Endothelial cell of umbilical vein (primary cell): ENCODE measurements around the gene RPL41. TPM values are rescaled to one million over a fixed set of nuclear protein-coding genes. Genes with fewer than 3 reads are reported as not detected.

ENCODE experiments used
- BruUV-seq: library from RNA; stranded (reverse); fragments of 400-500 nt; replicated peaks from 2 replicates; lab custom pipeline; 2021; lab: Mats Ljungman, UMichigan
- CTCF ChIA-PET: fragments of 300-600, 350-600 bp; sonication (Branson Sonifier 250); formaldehyde crosslinking; loops from one replicate; lab custom pipeline; 2021; ENCODE audit warnings: antibody characterized with exemption, inconsistent platforms; lab: Charles Lee
- POLR2A ChIA-PET: fragments of 300-600, 350-600 bp; sonication (Branson Sonifier 250); formaldehyde crosslinking; loops from one replicate; lab custom pipeline; 2021; ENCODE audit warnings: antibody characterized with exemption, inconsistent platforms; lab: Charles Lee
- DNase-seq: peaks from one replicate; pipeline ENCODE4 v3.0.0-alpha.2; 2011; ENCODE audit warnings: low read depth, low spot score
- FAIRE-seq: peaks from 2 replicates; lab custom pipeline; 2011; peaks lifted over from hg19 to GRCh38; lab: Jason Lieb, UNC
- H2AFZ ChIP-seq: 2 replicates; pipeline ENCODE4 v1.6.0; 2012; ENCODE audit warnings: low read depth, low read length, control low read depth, inconsistent platforms
- H3K27ac ChIP-seq: 2 replicates; pipeline ENCODE4 v1.5.1; 2011; ENCODE audit warnings: low read depth, mild to moderate bottlenecking, control low read depth, low read length, moderate library complexity; ENCODE audit not compliant: insufficient read depth
- H3K27me3 ChIP-seq, 2 experiments: 2 replicates each; pipeline versions ENCODE4 v1.6.0 to v1.6.1; 2011; ENCODE audit warnings: low read length in 2 of 2, mixed read lengths in 1 of 2; ENCODE audit not compliant: control insufficient read depth in 2 of 2, insufficient read depth in 2 of 2
- H3K36me3 ChIP-seq, 2 experiments: 2 replicates in 1 of 2; 3 replicates in 1 of 2; pipeline ENCODE4 v1.5.1; 2011; ENCODE audit warnings: low read length in 2 of 2, mild to moderate bottlenecking in 1 of 2, moderate library complexity in 1 of 2; ENCODE audit not compliant: control insufficient read depth in 2 of 2, insufficient read depth in 2 of 2; ENCODE audit errors: extremely low read depth in 1 of 2
- H3K4me1 ChIP-seq: 3 replicates; pipeline ENCODE4 v1.5.1; 2011; ENCODE audit warnings: mild to moderate bottlenecking, low read length; ENCODE audit not compliant: control insufficient read depth, insufficient read depth; ENCODE audit errors: extremely low read depth
- H3K4me2 ChIP-seq: 2 replicates; pipeline ENCODE4 v1.6.1; 2011; ENCODE audit warnings: low read length, control low read depth, mixed read lengths; ENCODE audit not compliant: insufficient read depth
- H3K4me3 ChIP-seq, 3 experiments: fragments of 200-600 bp in 1 of 3; sonication (generic), shearing (Covaris generic) in 1 of 3; replicated peaks in 1 of 3; 2 replicates each; pipeline ENCODE4 v1.5.1; 2011 to 2016; ENCODE audit warnings: control low read depth in 3 of 3, low read length in 3 of 3, mild to moderate bottlenecking in 2 of 3, inconsistent platforms in 1 of 3, low read depth in 1 of 3, moderate library complexity in 1 of 3; ENCODE audit not compliant: insufficient read depth in 1 of 3
- H3K79me2 ChIP-seq: 2 replicates; pipeline ENCODE4 v1.6.0; 2012; ENCODE audit warnings: low read length, inconsistent platforms; ENCODE audit not compliant: control insufficient read depth, insufficient read depth
- H3K9ac ChIP-seq: replicated peaks from 2 replicates; pipeline ENCODE3; 2011; ENCODE audit warnings: low read length, control low read depth; ENCODE audit not compliant: insufficient read depth; ENCODE audit errors: extremely low read depth
- H3K9me1 ChIP-seq: replicated peaks from 3 replicates; pipeline ENCODE4 v1.6.0; 2011; ENCODE audit warnings: mild to moderate bottlenecking, low read length; ENCODE audit not compliant: control insufficient read depth, insufficient read depth; ENCODE audit errors: extremely low read depth
- H3K9me3 ChIP-seq: replicated peaks from 2 replicates; pipeline ENCODE4 v1.5.1; 2012; ENCODE audit warnings: low read length, inconsistent platforms; ENCODE audit not compliant: control insufficient read depth, insufficient read depth
- H4K20me1 ChIP-seq: replicated peaks from 2 replicates; pipeline ENCODE3; 2011; ENCODE audit warnings: mild to moderate bottlenecking, low read length; ENCODE audit not compliant: control insufficient read depth, insufficient read depth; ENCODE audit errors: extremely low read depth
- CTCF ChIP-seq, 2 donors: IDR thresholded peaks; 1 replicate in 1 of 2; 2 replicates in 1 of 2; pipeline ENCODE4 v1.5.1; 2011; ENCODE audit warnings: low read length in 2 of 2, mild to moderate bottlenecking in 2 of 2, moderate library complexity in 2 of 2, control low read depth in 1 of 2, inconsistent platforms in 1 of 2, low read depth in 1 of 2; ENCODE audit not compliant: insufficient read depth in 1 of 2; ENCODE audit errors: extremely low read depth in 1 of 2
- EZH2 ChIP-seq: IDR thresholded peaks from 2 replicates; pipeline ENCODE4 v1.6.1; 2012; ENCODE audit warnings: borderline replicate concordance, low read depth, mild to moderate bottlenecking, moderate library complexity, low read length, inconsistent platforms; ENCODE audit not compliant: severe bottlenecking
- MAX ChIP-seq: IDR thresholded peaks from 2 replicates; pipeline ENCODE4 v1.6.1; 2011; ENCODE audit not compliant: insufficient read depth, insufficient read length
- MYC ChIP-seq: IDR thresholded peaks from one replicate; pipeline ENCODE4 v1.6.1; 2011; ENCODE audit warnings: mild to moderate bottlenecking, low read depth, low read length
- POLR2A ChIP-seq: IDR thresholded peaks from 2 replicates; pipeline ENCODE4 v1.6.1; 2012; ENCODE audit warnings: low read depth, mild to moderate bottlenecking, control low read depth, low read length
- POLR2AphosphoS5 ChIP-seq: IDR thresholded peaks from 2 replicates; pipeline ENCODE4 v1.6.1; 2012; ENCODE audit warnings: low read depth, mild to moderate bottlenecking, control low read depth, low read length, moderate library complexity; ENCODE audit not compliant: insufficient read depth
- dilution Hi-C: fragments of 300-500 bp; cut with MboI; formaldehyde crosslinking; loops from one replicate; pipeline ENCODE4 v1.15.0; 2019; ENCODE audit warnings: low sequenced_read_pairs; ENCODE audit not compliant: extremely low pct_ligation_motif_present
- intact Hi-C: fragments of 100-400 bp; cut with micrococcal nuclease; formaldehyde crosslinking; loops from one replicate; pipeline ENCODE4 v1.10.0; 2022
- polyA plus RNA-seq, 4 experiments: library from polyadenylated mRNA; depleted of rRNA in 3 of 4; stranded (reverse) in 3 of 4; unstranded in 1 of 4; fragments of >200 nt; gene quantifications; 2 replicates each; pipeline versions ENCODE4 v1.2.1 to v1.2.3, GENCODE V29; 2011 to 2012; ENCODE audit warnings: missing spikeins in 1 of 4
- total RNA-seq: library from RNA; stranded (reverse); gene quantifications from 2 replicates; pipeline ENCODE4 v1.2.3, GENCODE V29; 2021

The RPL41 gene
- total and polyA plus RNA-seq, 2 donors (not counting 3 experiments of a cell fraction or from before 2014, with no cell fraction given), result 3,212 to 9,990 TPM

DNA sequence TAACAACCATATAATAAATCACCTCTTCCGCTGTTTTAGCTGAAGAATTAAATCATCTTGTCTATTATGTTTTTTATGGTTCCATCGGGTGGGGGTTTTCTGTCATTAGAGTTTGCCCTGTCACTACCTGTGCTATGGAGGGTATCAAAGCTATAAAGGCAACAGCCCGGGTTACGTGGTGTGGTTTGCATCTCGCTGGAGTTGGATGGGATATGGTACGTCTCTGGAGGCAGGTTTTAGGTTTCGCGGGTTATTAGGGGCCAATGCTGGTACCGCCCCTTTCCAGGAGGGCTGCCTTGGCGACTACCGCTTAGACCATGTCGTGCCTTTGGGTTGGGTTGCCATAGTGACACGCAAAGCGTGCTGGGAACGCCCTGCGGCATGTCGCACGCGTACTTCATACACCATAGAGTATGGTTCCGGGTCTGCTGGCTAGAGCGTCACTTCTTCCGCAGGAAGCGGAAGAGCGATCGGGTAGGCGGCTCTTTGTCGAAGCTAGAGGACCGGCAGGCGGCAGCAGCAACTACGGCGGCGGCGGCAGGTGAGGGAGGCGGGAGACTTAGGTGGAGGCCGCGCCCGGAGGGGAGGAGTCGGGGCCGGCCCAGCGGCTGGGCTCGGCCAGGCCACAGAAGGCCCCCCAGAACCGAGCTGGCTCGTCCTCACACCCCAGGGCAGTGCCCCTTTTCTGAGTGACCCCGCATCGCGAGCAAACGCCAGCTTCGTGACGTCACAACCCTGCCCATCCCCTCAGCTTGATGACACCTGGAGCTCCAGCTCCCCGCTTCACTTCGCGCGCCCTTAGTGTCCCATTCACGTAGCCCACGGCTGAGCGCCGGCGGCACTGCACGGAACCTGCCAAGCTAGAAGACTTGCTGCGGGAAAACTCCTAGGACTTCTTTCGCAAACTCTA, 1.6 kb downstream of the RPL41 start, which contains the start of gene ZC3H10:
Gene ZC3H10, plus strand, starts transcription at position 489 of the 910 bp plus-strand sequence. CDS start 2,297 bp downstream, outside the sequence.
- H3K27ac ChIP-seq, result peak within 1 kb of the TSS; percentile 86
- H3K4me3 ChIP-seq, result peak within 1 kb of the TSS; percentile 70 to 98 (median 72)
- intact Hi-C loops, result loop anchor here (1.0 kb wide), 5 partner anchors 8 to 376 kb away; partner anchors contain the start of genes ANKRD52 and CS
- peak; percentile 92 for TF ChIP-seq MYC
- TF ChIP-seq EZH2, result no peak
- TF ChIP-seq POLR2A, result peak; percentile 100
- TF ChIP-seq POLR2AphosphoS5, result peak; percentile 100
- TF ChIP-seq CTCF (IDR thresholded peaks at IDR 0.05; ENCODE audit: extremely low read depth in 1 of 2, insufficient read depth in 1 of 2, low read depth in 1 of 2, low read length in 2 of 2), result peak; percentile 42 to 62
- peak; percentile 94 for TF ChIP-seq MAX
- peaks cover 24% of the 10 kb centered on the region for H3K79me2 ChIP-seq
- H3K9me1 ChIP-seq, result no peaks in the 10 kb centered on the region
- DNase-seq, result peak; percentile 99
- no TSS peak for BruUV-seq
- H3K27me3 ChIP-seq, result no peaks in the 10 kb centered on the region
- peak within 1 kb of the TSS; percentile 95 for H3K9ac ChIP-seq
- H3K4me2 ChIP-seq, result peak within 1 kb of the TSS; percentile 71
- no peaks in the 10 kb centered on the region for H3K9me3 ChIP-seq
- no peaks in the 10 kb centered on the region for H4K20me1 ChIP-seq
- peaks cover 0 to 13% of the 10 kb centered on the region in 2 experiments for H3K36me3 ChIP-seq
- dilution Hi-C loops, result no loop called here
- H2AFZ ChIP-seq, result no peak within 1 kb of the TSS
- H3K4me1 ChIP-seq, result peaks cover 24% of the 10 kb centered on the region
- POLR2A ChIA-PET, result interaction anchor here (0.6 to 4.0 kb wide), 9 partner anchors 10 to 104 kb away, joined by 3 to 37 read pairs (median 8); partner anchors contain the start of genes ESYT1, MYL6, PA2G4 and RNF41
- FAIRE-seq, result peak; percentile 99
- CTCF ChIA-PET, result interaction anchor here (0.7 to 11.9 kb wide), 15 partner anchors 10 to 380 kb away, joined by 3 to 236 read pairs (median 5); partner anchors contain the start of genes ANKRD52, ESYT1, PA2G4 and RNF41
